Activated CD8-positive, alpha-beta T cell treated with anti-CD3 and anti-CD28 coated beads, Interleukin-2, amount 10 ng/mL, durations not matched to agents 7 days and 5 days (primary cell): Measurements from ENCODE around the gene TMEM213. TPM values are rescaled to one million over a fixed set of nuclear protein-coding genes. Genes with fewer than 3 reads are reported as not detected.
A peak's percentile ranks its signal among the peaks of the same experiment; 100 is the strongest.
"Not testable (repeated sequence)": the region's sequence is repeated elsewhere in the genome, so short reads cannot be mapped to it uniquely, and the experiment has no call there.

Experiments
- ATAC-seq: fragments of 150-1000 bp; cut with Tn5 transposase; one replicate; pipeline ENCODE4 v1.10.0; 2021; ENCODE audit warnings: moderate library complexity
- CTCF ChIA-PET: fragments of 350-600 bp; sonication (Branson Sonifier 250); formaldehyde crosslinking; loops from one replicate; lab custom pipeline; 2021; ENCODE audit warnings: antibody characterized with exemption; lab: Charles Lee
- POLR2A ChIA-PET: fragments of 350-600 bp; sonication (Branson Sonifier 250); formaldehyde crosslinking; loops from one replicate; lab custom pipeline; 2021; ENCODE audit warnings: antibody characterized with exemption; lab: Charles Lee
- DNase-seq: peaks from one replicate; pipeline ENCODE4 v3.0.0-alpha.2; 2020
- H3K27ac Mint-ChIP-seq: one replicate; pipeline ENCODE4 v1.8.0; 2021; ENCODE audit warnings: mild to moderate bottlenecking, mixed read lengths
- H3K27me3 Mint-ChIP-seq: one replicate; pipeline ENCODE4 v1.8.0; 2021; ENCODE audit warnings: low read depth, mixed read lengths
- H3K36me3 Mint-ChIP-seq: one replicate; pipeline ENCODE4 v1.8.0; 2021; ENCODE audit warnings: low read depth, mixed read lengths
- H3K4me1 Mint-ChIP-seq: one replicate; pipeline ENCODE4 v1.8.0; 2021; ENCODE audit warnings: low read depth, mixed read lengths
- H3K4me3 Mint-ChIP-seq: one replicate; pipeline ENCODE4 v1.8.0; 2021; ENCODE audit warnings: mild to moderate bottlenecking, mixed read lengths
- H3K9me3 Mint-ChIP-seq: one replicate; pipeline ENCODE4 v1.8.0; 2022; ENCODE audit warnings: mixed read lengths; ENCODE audit not compliant: insufficient read depth
- total RNA-seq, 2 experiments: library from RNA; stranded (reverse); gene quantifications; one replicate each; pipeline ENCODE4 v1.2.3, GENCODE V29; 2021

TMEM213 gene
- total RNA-seq, 2 experiments from 2014 or later: not detected

- Mint-ChIP-seq H3K27ac (no peak overlapping the region), H3K36me3 (no peaks in the 10 kb centered on the region), H3K4me1 (peaks cover 37% of the 10 kb centered on the region), H3K4me3 (no peak overlapping the region), H3K27me3 (no peaks in the 10 kb centered on the region), H3K9me3 (no peaks in the 10 kb centered on the region)
- ChIA-PET CTCF (interaction anchor here (2.4 kb wide), 1 partner anchor 18 kb away, joined by 10 read pairs; no protein-coding TSS in a partner anchor), POLR2A (interaction anchor here (0.5 kb wide), 1 partner anchor 338 kb away, joined by 3 read pairs; no protein-coding TSS in a partner anchor)
- DNase-seq (no peak), ATAC-seq (no peak)
Measured at GRCh38 chr7:138756591-138757242, 41.1 kb upstream of the TMEM213 start.

DNA sequence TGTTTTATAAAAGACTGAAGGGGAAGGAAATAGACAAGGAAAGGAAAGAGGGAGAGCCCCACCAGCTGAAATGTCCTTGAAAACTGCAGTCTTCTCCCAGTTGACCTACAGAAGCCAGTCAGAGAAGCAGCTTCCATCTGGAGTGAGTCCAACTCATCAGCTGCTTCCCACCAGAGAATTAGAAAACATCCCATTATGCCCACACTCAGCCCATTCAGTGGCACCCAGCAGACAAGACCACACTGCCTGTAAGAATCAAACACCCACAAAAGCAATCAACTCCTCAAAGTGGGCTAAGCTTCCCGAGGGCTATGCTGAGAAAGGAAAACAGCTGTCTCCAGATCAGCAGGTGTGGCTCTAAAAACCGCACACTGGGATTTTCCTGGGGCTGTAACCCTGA is 29.6 kb upstream of the TMEM213 start:
- Mint-ChIP-seq H3K36me3 (no peaks in the 10 kb centered on the region), H3K4me3 (no peak overlapping the region), H3K4me1 (no peaks in the 10 kb centered on the region), H3K27ac (no peak overlapping the region), H3K9me3 (no peaks in the 10 kb centered on the region), H3K27me3 (peaks cover 2% of the 10 kb centered on the region)
- ChIA-PET POLR2A (no interaction called here), CTCF (no interaction called here)
- ATAC-seq: no peak
- no peak for DNase-seq

- H3K27ac Mint-ChIP-seq: no peak overlapping the region
- ATAC-seq: no peak
Measured at GRCh38 chr7:138770904-138771303, 26.9 kb upstream of the TMEM213 start.

DNA sequence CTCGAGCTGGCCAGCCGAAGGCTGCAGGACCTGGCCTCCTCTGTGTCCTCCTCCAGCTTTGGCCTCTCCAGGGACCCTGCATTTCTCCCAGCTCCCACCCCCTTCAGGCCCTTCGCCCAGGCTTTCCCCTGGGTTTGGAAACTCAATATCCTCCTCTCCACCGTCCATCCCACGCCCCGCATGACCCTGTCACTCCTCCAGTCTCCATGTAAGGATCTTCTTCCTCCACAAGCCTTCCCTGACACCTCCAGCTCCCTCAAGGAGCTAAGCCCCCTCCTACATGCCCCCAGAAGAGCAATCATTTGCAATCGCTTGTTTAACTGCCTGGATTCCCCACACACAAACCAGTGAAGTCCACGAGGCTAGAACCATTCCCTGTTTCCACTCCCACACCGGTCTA is 24.6 kb upstream of the TMEM213 start:
- H3K36me3 Mint-ChIP-seq: no peaks in the 10 kb centered on the region
- CTCF ChIA-PET: no interaction called here
- H3K9me3 Mint-ChIP-seq: no peaks in the 10 kb centered on the region
- H3K27ac Mint-ChIP-seq: no peak overlapping the region
- H3K4me1 Mint-ChIP-seq: no peaks in the 10 kb centered on the region
- DNase-seq: no peak
- ATAC-seq: no peak
- H3K27me3 Mint-ChIP-seq: peaks cover 2% of the 10 kb centered on the region
- no peak overlapping the region for H3K4me3 Mint-ChIP-seq
- POLR2A ChIA-PET: no interaction called here

More at GRCh38 chr7:138770904-138771303, 26.9 kb upstream of the TMEM213 start:
- no peak for DNase-seq
- H3K4me3 Mint-ChIP-seq: no peak overlapping the region
- H3K4me1 Mint-ChIP-seq: no peaks in the 10 kb centered on the region
- H3K9me3 Mint-ChIP-seq: no peaks in the 10 kb centered on the region
- no peaks in the 10 kb centered on the region for H3K36me3 Mint-ChIP-seq
- POLR2A ChIA-PET: no interaction called here
- peaks cover 2% of the 10 kb centered on the region for H3K27me3 Mint-ChIP-seq
- CTCF ChIA-PET: interaction anchor here (1.7 kb wide), 1 partner anchor 32 kb away, joined by 4 read pairs; no protein-coding TSS in a partner anchor

DNA sequence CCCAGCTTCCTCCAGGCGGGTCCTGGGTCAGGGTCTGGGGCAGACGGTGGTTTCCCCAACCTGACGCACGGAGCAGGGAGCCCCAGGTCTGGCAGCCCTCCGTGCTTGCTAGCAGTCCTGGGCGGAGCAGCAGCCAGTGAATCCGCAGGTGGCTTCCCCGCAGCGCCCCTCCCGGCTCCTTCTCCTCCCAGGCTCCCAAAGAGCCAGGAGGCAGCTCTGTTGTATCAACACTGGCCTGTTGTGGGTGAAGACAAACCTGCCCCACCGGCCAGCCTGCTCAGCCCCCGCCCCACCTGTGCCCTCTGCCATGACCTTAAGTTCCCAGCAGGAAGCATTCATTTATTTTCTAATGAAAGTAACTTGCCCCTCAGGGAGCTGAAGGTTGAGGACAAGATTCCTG is 24.0 kb upstream of the TMEM213 start:
- DNase-seq (no peak), ATAC-seq (no peak)
- Mint-ChIP-seq H3K27ac (no peak overlapping the region), H3K36me3 (no peaks in the 10 kb centered on the region), H3K27me3 (peaks cover 2% of the 10 kb centered on the region), H3K9me3 (no peaks in the 10 kb centered on the region), H3K4me1 (no peaks in the 10 kb centered on the region), H3K4me3 (no peak overlapping the region)
- ChIA-PET POLR2A (no interaction called here), CTCF (no interaction called here)

DNA sequence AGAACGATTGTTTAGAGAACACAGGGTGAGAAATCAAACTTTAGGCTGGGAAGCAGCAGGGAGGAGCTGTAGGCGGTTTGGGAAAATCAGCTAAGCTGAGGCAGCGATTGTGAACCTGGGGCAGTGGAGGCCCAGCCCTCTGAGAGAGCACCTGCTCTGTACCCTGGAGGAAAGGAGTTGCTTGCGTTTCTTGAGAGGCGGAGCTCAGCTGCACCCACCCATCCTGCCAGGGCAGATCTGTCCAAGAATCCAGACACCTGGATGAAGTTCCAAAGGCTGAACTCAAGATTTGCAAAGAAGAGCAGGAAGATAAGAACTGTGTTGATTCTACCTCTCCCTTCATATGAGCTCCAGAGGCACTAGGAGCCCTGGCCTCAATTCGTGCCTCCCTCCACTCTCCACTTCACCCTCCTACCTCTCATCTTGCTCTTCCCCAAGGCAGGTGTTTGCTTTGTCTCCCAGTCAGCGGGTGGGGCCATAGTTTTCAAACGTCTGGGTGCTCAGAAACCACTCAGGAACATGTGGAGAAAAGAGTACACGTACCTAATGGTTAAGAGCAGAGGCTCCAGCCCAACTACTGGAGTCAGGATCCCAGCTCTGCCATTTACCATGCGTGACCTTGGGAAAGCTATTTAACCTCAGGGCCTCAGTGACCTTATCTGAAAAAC is 21.5 kb upstream of the TMEM213 start:
- no peak overlapping the region for H3K4me3 Mint-ChIP-seq
- ATAC-seq: no peak

DNA sequence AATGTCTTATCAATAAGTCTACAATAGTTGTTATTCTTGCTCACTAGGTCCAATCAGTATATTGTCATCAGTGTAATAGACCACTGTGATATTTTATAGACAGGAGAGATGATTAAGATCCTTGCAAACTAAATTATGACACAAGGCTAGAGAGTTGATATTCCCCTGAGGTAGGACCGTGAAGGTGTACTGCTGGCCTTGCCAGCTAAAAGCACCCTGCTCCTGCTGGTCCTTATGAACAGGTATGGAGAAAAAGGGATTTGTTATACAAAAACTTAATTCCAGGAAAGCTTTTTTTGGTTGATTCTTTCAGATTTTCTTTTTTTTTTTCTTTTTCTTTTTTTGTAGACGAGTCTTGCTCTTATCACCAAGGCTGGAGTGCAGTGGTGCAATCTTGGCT is 16.8 kb upstream of the TMEM213 start:
- ATAC-seq: no peak
- H3K4me3 Mint-ChIP-seq: no peak overlapping the region
- POLR2A ChIA-PET: no interaction called here

More for the DNA sequence above, 21.5 kb upstream of the TMEM213 start:
- POLR2A ChIA-PET: no interaction called here
- no peaks in the 10 kb centered on the region for H3K9me3 Mint-ChIP-seq
- no peaks in the 10 kb centered on the region for H3K27me3 Mint-ChIP-seq
- CTCF ChIA-PET: no interaction called here
- no peak for DNase-seq
- H3K4me1 Mint-ChIP-seq: no peaks in the 10 kb centered on the region
- H3K36me3 Mint-ChIP-seq: no peaks in the 10 kb centered on the region
- no peak overlapping the region for H3K27ac Mint-ChIP-seq

DNA sequence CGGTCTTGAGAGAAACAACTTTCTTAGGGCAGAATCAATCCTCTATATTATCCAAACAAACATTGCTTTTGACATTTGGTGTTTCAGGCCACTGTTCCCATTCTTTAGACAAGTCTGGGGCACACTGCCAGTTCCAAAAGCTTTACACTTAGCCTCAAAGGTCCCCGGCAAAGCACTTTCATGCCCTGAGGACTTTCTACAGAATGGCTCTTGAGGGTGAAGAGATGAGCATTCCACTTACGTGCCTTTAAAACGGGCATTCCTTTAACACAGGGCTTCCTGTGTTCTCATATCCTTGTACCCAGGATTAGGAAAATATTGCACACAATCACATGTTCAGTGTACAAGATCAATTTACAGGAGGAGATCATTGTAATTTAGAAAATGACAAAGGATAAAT is 13.1 kb upstream of the TMEM213 start:
- no peak for DNase-seq
- ATAC-seq: no peak
- H3K9me3 Mint-ChIP-seq: peaks cover 6% of the 10 kb centered on the region
- H3K27me3 Mint-ChIP-seq: no peaks in the 10 kb centered on the region
- ChIA-PET CTCF (no interaction called here), POLR2A (no interaction called here)
- H3K4me3 Mint-ChIP-seq: no peak overlapping the region
- H3K27ac Mint-ChIP-seq: no peak overlapping the region
- no peaks in the 10 kb centered on the region for H3K4me1 Mint-ChIP-seq
- H3K36me3 Mint-ChIP-seq: no peaks in the 10 kb centered on the region

More for the DNA sequence above, 16.8 kb upstream of the TMEM213 start:
- Mint-ChIP-seq H3K27ac (no peak overlapping the region), H3K9me3 (peaks cover 3% of the 10 kb centered on the region), H3K36me3 (no peaks in the 10 kb centered on the region), H3K4me1 (no peaks in the 10 kb centered on the region), H3K27me3 (no peaks in the 10 kb centered on the region)
- DNase-seq: no peak
- CTCF ChIA-PET: no interaction called here

DNA sequence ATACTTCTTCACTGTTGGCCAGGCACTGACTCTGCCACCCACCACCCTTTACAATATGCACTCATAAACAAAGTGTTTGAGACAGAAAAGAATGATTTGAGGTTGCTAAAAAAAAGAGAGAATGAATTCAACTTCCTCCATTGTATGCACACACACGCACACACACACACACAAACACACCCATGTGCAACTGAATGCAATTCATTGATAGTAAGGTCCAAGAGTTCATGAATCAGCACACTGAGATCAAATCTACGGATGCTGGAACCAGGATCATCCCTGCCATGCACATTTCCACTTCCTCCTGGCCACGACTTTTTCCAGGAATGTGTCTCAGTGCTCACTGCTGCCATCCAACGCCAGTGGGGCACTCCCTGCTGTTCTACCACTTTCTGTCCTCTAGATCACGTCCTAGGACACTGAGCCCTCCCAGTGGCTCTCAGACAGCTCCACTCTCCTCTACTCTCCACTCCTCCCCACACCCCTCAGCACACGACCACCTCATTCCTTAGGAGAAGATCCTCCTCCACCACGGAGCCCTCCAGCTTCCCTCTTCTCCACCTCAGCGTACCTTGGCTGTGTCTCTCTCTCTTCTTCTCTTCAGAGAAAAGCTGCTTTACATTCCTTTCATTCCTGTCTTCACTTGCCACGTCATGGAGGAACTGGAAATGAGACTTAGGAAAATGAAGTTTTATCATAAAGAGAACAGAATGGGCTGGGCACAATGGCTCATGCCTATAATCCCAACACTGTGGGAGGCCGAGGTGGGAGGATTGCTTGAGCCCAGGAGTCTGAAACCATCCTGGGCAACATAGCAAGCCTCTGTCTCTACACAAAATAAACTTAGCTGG is 12.0 kb upstream of the TMEM213 start:
- H3K9me3 Mint-ChIP-seq: peaks cover 6% of the 10 kb centered on the region
- POLR2A ChIA-PET: no interaction called here
- ATAC-seq (no peak), DNase-seq (no peak)
- CTCF ChIA-PET: no interaction called here
- no peak overlapping the region for H3K4me3 Mint-ChIP-seq
- H3K36me3 Mint-ChIP-seq: no peaks in the 10 kb centered on the region
- no peaks in the 10 kb centered on the region for H3K27me3 Mint-ChIP-seq
- H3K27ac Mint-ChIP-seq: no peak overlapping the region
- no peaks in the 10 kb centered on the region for H3K4me1 Mint-ChIP-seq

DNA sequence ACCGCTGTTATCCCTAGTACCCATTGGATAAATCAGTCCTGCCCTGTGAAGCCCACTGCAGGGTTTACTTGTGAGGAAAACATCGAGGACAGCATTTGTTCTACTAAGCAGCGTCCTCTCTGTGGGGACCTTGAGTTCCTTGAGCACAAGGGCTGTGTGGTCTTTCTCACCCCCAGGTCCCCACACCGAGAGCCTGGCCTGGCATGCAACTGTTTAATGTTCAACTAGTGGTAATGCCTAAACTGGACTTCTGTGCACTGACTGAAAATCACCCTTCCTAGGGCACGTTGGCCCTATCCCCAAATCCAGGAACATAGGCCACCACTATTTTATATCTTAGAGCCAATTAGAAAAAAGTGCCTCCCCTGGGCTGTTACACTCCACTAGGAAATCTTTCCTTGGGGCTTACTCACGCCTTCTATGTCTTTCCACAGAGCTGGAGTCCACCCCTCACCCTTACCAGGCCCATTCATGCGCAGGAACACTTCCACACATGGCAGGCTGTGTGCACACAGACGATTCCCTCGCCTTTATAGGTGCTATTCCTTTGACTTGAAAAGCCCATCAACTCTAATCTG is 1.7 kb upstream of the TMEM213 start:
- POLR2A ChIA-PET: no interaction called here
- H3K4me1 Mint-ChIP-seq: peaks cover 7% of the 10 kb centered on the region
- no peak overlapping the region for H3K4me3 Mint-ChIP-seq

GRCh38 chr7:138797046-138797445 is 748 bp upstream of the TMEM213 start:
- H3K27ac Mint-ChIP-seq: peak overlapping the region; percentile 43
- H3K9me3 Mint-ChIP-seq, POLR2A ChIA-PET: not testable (repeated sequence)

More for the DNA sequence above, 1.7 kb upstream of the TMEM213 start:
- no peaks in the 10 kb centered on the region for H3K36me3 Mint-ChIP-seq
- H3K27me3 Mint-ChIP-seq: peaks cover 10% of the 10 kb centered on the region
- H3K27ac Mint-ChIP-seq: no peak overlapping the region
- CTCF ChIA-PET: no interaction called here
- ATAC-seq: no peak
- H3K9me3 Mint-ChIP-seq: no peaks in the 10 kb centered on the region
- DNase-seq: no peak

More at GRCh38 chr7:138797046-138797445, 748 bp upstream of the TMEM213 start:
- CTCF ChIA-PET, H3K27me3 Mint-ChIP-seq, H3K4me3 Mint-ChIP-seq, ATAC-seq, H3K4me1 Mint-ChIP-seq, H3K36me3 Mint-ChIP-seq, DNase-seq: not testable (repeated sequence)
